HEK293 (cell line): ENCODE measurements around the gene MX1.

Experiments
- CTCF ChIA-PET: fragments of 350-600 bp; formaldehyde crosslinking; extraction: SDS; loops from one replicate; lab custom pipeline; 2021; ENCODE audit warnings: antibody characterized with exemption; lab: Yijun Ruan, JAX
- POLR2A ChIA-PET: fragments of 300-600 bp; formaldehyde crosslinking; extraction: SDS; loops from one replicate; lab custom pipeline; 2020; ENCODE audit warnings: antibody characterized with exemption, inconsistent platforms; lab: Yijun Ruan, JAX
- H3K27ac ChIP-seq: fragments of 200-500 bp; sonication (Bioruptor generic); 2 replicates; pipeline ENCODE4 v1.5.1; 2014; ENCODE audit warnings: low read depth, low read length, control low read depth, inconsistent platforms; ENCODE audit errors: extremely low read depth
- H3K36me3 ChIP-seq, 2 experiments: fragments of 200-500 bp in 1 of 2; sonication (Bioruptor generic) in 1 of 2; 1 replicate in 1 of 2; 2 replicates in 1 of 2; pipeline ENCODE4 v1.5.1; 2014 to 2017; ENCODE audit warnings: inconsistent platforms in 2 of 2, low read length in 2 of 2; ENCODE audit not compliant: control insufficient read depth in 2 of 2, insufficient read depth in 1 of 2
- H3K4me1 ChIP-seq: fragments of 200-500 bp; sonication (Bioruptor generic); 2 replicates; pipeline ENCODE4 v1.5.1; 2014; ENCODE audit warnings: mild to moderate bottlenecking, low read length, inconsistent platforms; ENCODE audit not compliant: control insufficient read depth, insufficient read depth
- H3K4me3 ChIP-seq: 2 replicates; pipeline ENCODE4 v1.5.1; 2011; ENCODE audit warnings: low read depth, mild to moderate bottlenecking, control low read depth, low read length, moderate library complexity
- H3K9me3 ChIP-seq: fragments of 200-500 bp; sonication (Bioruptor generic); 2 replicates; pipeline ENCODE4 v1.5.1; 2014; ENCODE audit warnings: low read depth, low read length, inconsistent platforms; ENCODE audit not compliant: control insufficient read depth, insufficient read depth
- AEBP2 ChIP-seq: fragments of 450-650 bp; formaldehyde crosslinking; IDR thresholded peaks from 2 replicates; pipeline ENCODE4 v1.5.1; 2016; ENCODE audit warnings: missing biosample characterization, missing genetic modification characterization, borderline replicate concordance
- BCL6B ChIP-seq: fragments of 450-650 bp; formaldehyde crosslinking; IDR thresholded peaks from 2 replicates; pipeline ENCODE4 v1.5.1; 2017; ENCODE audit warnings: missing biosample characterization, missing genetic modification characterization
- GLI4 ChIP-seq: fragments of 450-650 bp; formaldehyde crosslinking; IDR thresholded peaks from 2 replicates; pipeline ENCODE4 v1.5.1; 2016; ENCODE audit warnings: missing biosample characterization, missing genetic modification characterization
- PRDM1 ChIP-seq: fragments of 450-650 bp; formaldehyde crosslinking; IDR thresholded peaks from 2 replicates; pipeline ENCODE4; 2016; ENCODE audit warnings: missing biosample characterization, missing genetic modification characterization
- ZNF121 ChIP-seq: fragments of 450-650 bp; formaldehyde crosslinking; IDR thresholded peaks from 2 replicates; pipeline ENCODE4 v1.5.1; 2016; ENCODE audit warnings: missing biosample characterization, missing genetic modification characterization
- ZNF184 ChIP-seq: fragments of 450-650 bp; IDR thresholded peaks from 2 replicates; pipeline ENCODE4 v1.5.1; 2018; ENCODE audit warnings: missing biosample characterization, mild to moderate bottlenecking, missing genetic modification characterization
- ZNF341 ChIP-seq: fragments of 450-650 bp; formaldehyde crosslinking; IDR thresholded peaks from 2 replicates; pipeline ENCODE4; 2016; ENCODE audit warnings: low read depth, missing biosample characterization, missing genetic modification characterization
- ZNF394 ChIP-seq: fragments of 450-650 bp; formaldehyde crosslinking; IDR thresholded peaks from 2 replicates; pipeline ENCODE4 v1.5.1; 2016; ENCODE audit warnings: missing biosample characterization, missing genetic modification characterization, mild to moderate bottlenecking, moderate library complexity, borderline replicate concordance
- ZNF449 ChIP-seq: fragments of 450-650 bp; formaldehyde crosslinking; IDR thresholded peaks from 2 replicates; pipeline ENCODE4 v1.5.1; 2017; ENCODE audit warnings: missing biosample characterization, mild to moderate bottlenecking, missing genetic modification characterization, moderate library complexity
- ZNF48 ChIP-seq: fragments of 450-650 bp; formaldehyde crosslinking; IDR thresholded peaks from 2 replicates; pipeline ENCODE4 v1.5.1; 2016; ENCODE audit warnings: missing biosample characterization, missing genetic modification characterization
- ZNF529 ChIP-seq: fragments of 450-650 bp; formaldehyde crosslinking; IDR thresholded peaks from 2 replicates; pipeline ENCODE4 v1.5.1; 2017; ENCODE audit warnings: missing genetic modification characterization, missing biosample characterization; ENCODE audit not compliant: insufficient replicate concordance
- ZNF548 ChIP-seq: fragments of 450-650 bp; formaldehyde crosslinking; IDR thresholded peaks from 2 replicates; pipeline ENCODE4 v1.5.1; 2016; ENCODE audit warnings: missing biosample characterization, missing genetic modification characterization
- ZNF76 ChIP-seq: fragments of 450-650 bp; formaldehyde crosslinking; IDR thresholded peaks from 2 replicates; pipeline ENCODE4; 2016; ENCODE audit warnings: low read depth, missing biosample characterization, missing genetic modification characterization, borderline replicate concordance
- TF ChIP-seq, protein P1 (sequence below): fragments of 450-650 bp; formaldehyde crosslinking; IDR thresholded peaks from 2 replicates; pipeline ENCODE4 v1.5.1; 2016; ENCODE audit warnings: missing biosample characterization, missing genetic modification characterization, borderline replicate concordance
- TF ChIP-seq, protein P2 (sequence below): sonication (generic); formaldehyde crosslinking; IDR thresholded peaks from 2 replicates; pipeline ENCODE4 v1.8.1; 2022; ENCODE audit warnings: mild to moderate bottlenecking, moderate library complexity, missing genetic modification reagents
- TF ChIP-seq, protein P3 (sequence below): fragments of 450-650 bp; formaldehyde crosslinking; IDR thresholded peaks from 2 replicates; pipeline ENCODE4 v1.5.1; 2016; ENCODE audit warnings: missing biosample characterization, missing genetic modification characterization

MX1 gene

DNA sequence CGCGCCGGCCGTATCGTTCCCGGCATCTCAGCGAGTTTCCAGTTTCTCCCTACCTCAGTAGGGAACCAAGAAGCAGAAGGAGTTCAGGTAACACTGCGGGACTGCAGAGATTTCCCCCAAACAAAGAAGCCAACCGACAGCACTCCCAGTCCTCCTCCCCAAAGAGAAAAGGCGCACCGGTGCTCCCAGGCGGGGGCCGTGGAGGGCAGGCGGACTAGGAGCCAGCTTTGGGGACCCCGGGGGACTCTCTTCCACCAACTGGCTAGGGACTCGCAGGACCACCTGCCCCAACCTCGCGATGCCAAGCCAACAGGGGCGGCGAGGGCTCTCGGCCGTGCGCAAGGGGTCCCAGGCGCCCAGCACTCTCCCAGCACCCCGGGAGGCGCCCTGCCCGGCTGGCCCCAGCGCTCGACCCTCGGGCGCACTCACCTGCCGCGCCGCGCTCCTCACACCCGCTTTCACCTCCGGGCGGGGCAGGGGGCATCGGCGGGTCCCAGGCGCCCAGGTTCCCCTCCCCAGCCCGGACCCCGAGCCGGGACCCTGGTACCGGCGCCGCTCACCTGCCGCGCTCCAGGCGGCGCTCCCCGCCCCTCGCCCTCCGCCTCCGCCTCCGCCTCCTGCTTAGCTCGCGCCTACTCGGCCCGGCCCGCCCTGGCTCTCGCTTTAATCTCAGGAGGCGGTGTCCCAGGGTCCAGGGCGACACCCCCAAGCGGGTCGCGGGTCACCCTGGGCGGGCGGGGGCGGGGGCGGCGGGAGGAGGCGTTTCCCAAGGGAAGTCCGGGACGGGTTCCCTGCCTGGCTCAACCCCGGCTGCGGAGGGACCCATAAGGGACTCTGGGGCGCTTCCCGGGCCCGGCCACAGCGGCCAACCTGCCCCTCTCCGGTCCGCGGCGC, 81.7 kb downstream of the MX1 start, which contains the start of gene TMPRSS2 (continued):
- TF ChIP-seq, protein P1, sequence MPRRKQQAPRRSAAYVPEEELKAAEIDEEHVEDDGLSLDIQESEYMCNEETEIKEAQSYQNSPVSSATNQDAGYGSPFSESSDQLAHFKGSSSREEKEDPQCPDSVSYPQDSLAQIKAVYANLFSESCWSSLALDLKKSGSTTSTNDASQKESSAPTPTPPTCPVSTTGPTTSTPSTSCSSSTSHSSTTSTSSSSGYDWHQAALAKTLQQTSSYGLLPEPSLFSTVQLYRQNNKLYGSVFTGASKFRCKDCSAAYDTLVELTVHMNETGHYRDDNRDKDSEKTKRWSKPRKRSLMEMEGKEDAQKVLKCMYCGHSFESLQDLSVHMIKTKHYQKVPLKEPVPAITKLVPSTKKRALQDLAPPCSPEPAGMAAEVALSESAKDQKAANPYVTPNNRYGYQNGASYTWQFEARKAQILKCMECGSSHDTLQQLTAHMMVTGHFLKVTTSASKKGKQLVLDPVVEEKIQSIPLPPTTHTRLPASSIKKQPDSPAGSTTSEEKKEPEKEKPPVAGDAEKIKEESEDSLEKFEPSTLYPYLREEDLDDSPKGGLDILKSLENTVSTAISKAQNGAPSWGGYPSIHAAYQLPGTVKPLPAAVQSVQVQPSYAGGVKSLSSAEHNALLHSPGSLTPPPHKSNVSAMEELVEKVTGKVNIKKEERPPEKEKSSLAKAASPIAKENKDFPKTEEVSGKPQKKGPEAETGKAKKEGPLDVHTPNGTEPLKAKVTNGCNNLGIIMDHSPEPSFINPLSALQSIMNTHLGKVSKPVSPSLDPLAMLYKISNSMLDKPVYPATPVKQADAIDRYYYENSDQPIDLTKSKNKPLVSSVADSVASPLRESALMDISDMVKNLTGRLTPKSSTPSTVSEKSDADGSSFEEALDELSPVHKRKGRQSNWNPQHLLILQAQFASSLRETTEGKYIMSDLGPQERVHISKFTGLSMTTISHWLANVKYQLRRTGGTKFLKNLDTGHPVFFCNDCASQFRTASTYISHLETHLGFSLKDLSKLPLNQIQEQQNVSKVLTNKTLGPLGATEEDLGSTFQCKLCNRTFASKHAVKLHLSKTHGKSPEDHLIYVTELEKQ: no peak
- TF ChIP-seq, protein P2, sequence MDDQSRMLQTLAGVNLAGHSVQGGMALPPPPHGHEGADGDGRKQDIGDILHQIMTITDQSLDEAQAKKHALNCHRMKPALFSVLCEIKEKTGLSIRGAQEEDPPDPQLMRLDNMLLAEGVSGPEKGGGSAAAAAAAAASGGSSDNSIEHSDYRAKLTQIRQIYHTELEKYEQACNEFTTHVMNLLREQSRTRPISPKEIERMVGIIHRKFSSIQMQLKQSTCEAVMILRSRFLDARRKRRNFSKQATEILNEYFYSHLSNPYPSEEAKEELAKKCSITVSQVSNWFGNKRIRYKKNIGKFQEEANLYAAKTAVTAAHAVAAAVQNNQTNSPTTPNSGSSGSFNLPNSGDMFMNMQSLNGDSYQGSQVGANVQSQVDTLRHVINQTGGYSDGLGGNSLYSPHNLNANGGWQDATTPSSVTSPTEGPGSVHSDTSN (CRISPR knock-in tag): no peak
- no peak for TF ChIP-seq ZNF184

GRCh38 chr21:41508415-41509144, 82.5 kb downstream of the MX1 start:
- no peaks in the 10 kb centered on the region for H3K9me3 ChIP-seq
- H3K4me3 ChIP-seq: no peak overlapping the region
- no peaks in the 10 kb centered on the region for H3K36me3 ChIP-seq
- no peaks in the 10 kb centered on the region; the same call in 1 of the 2 replicates for H3K4me1 ChIP-seq
- H3K27ac ChIP-seq: no peak overlapping the region
- POLR2A ChIA-PET: no interaction called here
- TF ChIP-seq ZNF341 (tag by site-specific recombination) (no peak), BCL6B (tag by site-specific recombination) (no peak), ZNF529 (tag by site-specific recombination) (no peak), PRDM1 (tag by site-specific recombination) (no peak), ZNF48 (tag by site-specific recombination) (no peak), AEBP2 (tag by site-specific recombination) (no peak), ZNF548 (tag by site-specific recombination) (no peak), ZNF449 (tag by site-specific recombination) (no peak), ZNF121 (no peak), ZNF394 (no peak), GLI4 (tag by site-specific recombination) (no peak), ZNF76 (tag by site-specific recombination) (no peak)
- TF ChIP-seq, protein P3, sequence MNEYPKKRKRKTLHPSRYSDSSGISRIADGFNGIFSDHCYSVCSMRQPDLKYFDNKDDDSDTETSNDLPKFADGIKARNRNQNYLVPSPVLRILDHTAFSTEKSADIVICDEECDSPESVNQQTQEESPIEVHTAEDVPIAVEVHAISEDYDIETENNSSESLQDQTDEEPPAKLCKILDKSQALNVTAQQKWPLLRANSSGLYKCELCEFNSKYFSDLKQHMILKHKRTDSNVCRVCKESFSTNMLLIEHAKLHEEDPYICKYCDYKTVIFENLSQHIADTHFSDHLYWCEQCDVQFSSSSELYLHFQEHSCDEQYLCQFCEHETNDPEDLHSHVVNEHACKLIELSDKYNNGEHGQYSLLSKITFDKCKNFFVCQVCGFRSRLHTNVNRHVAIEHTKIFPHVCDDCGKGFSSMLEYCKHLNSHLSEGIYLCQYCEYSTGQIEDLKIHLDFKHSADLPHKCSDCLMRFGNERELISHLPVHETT (tag by site-specific recombination): no peak
- TF ChIP-seq, all 188 proteins: peak for 0
- CTCF ChIA-PET: interaction anchor here (0.7 kb wide), 1 partner anchor 314 kb away, joined by 3 read pairs; no protein-coding TSS in a partner anchor
